Measurements from ENCODE around the gene MRM2.

MRM2 gene

GRCh38 chr7:2230226-2230625 is 11.8 kb downstream of the MRM2 start:
- H3K4me3 ChIP-seq (ENCODE audit: low read length): no peak overlapping the region
- no peak for DNase-seq (ENCODE audit: low read depth)
- TF ChIP-seq CTCF (IDR thresholded peaks at IDR 0.05; ENCODE audit: insufficient read depth, low read depth, low read length, missing control alignments): no peak

- no peak for TF ChIP-seq CTCF (IDR thresholded peaks at IDR 0.05; ENCODE audit: insufficient read depth, low read depth, low read length, missing control alignments)
- H3K4me3 ChIP-seq (ENCODE audit: low read length): no peak overlapping the region
Observed at GRCh38 chr7:2229467-2229866, 12.5 kb downstream of the MRM2 start.

GRCh38 chr7:2228921-2229320 is 13.1 kb downstream of the MRM2 start:
- no peak overlapping the region for H3K4me3 ChIP-seq (ENCODE audit: low read length)
- no peak for DNase-seq (ENCODE audit: low read depth)
- TF ChIP-seq CTCF (IDR thresholded peaks at IDR 0.05; ENCODE audit: insufficient read depth, low read depth, low read length, missing control alignments): no peak

More at GRCh38 chr7:2229467-2229866, 12.5 kb downstream of the MRM2 start:
- no peak for DNase-seq (ENCODE audit: low read depth)

GRCh38 chr7:2227699-2228098 is 14.3 kb downstream of the MRM2 start:
- TF ChIP-seq CTCF (IDR thresholded peaks at IDR 0.05; ENCODE audit: insufficient read depth, low read depth, low read length, missing control alignments): no peak
- DNase-seq (ENCODE audit: low read depth): no peak
- H3K4me3 ChIP-seq (ENCODE audit: low read length): no peak overlapping the region

GRCh38 chr7:2225830-2226229 is 16.2 kb downstream of the MRM2 start:
- DNase-seq (ENCODE audit: low read depth): no peak
- TF ChIP-seq CTCF (IDR thresholded peaks at IDR 0.05; ENCODE audit: insufficient read depth, low read depth, low read length, missing control alignments): no peak

GRCh38 chr7:2225336-2225735 is 16.7 kb downstream of the MRM2 start:
- peak; percentile 93 for DNase-seq (ENCODE audit: low read depth)
- no peak for TF ChIP-seq CTCF (IDR thresholded peaks at IDR 0.05; ENCODE audit: insufficient read depth, low read depth, low read length, missing control alignments)
- no peak overlapping the region for H3K4me3 ChIP-seq (ENCODE audit: low read length)

More at GRCh38 chr7:2225830-2226229, 16.2 kb downstream of the MRM2 start:
- H3K4me3 ChIP-seq (ENCODE audit: low read length): no peak overlapping the region

GRCh38 chr7:2224934-2225333 is 17.1 kb downstream of the MRM2 start:
- DNase-seq (ENCODE audit: low read depth): peak; percentile 71
- no peak overlapping the region for H3K4me3 ChIP-seq (ENCODE audit: low read length)
- TF ChIP-seq CTCF (IDR thresholded peaks at IDR 0.05; ENCODE audit: insufficient read depth, low read depth, low read length, missing control alignments): no peak
